Stimulated activated memory B cell treated with anti-CD40 and anti-IgM and Interleukin-4, amounts not matched to agents 10 μg/mL and 1 μg/mL and 100 μg/mL, for 72 hours (primary cell): ENCODE results near the gene SMYD3.

Experiments used
- ATAC-seq: fragments of 150-1000 bp; cut with Tn5 transposase; 2 replicates; pipeline ENCODE4 v1.10.0; 2021
- H3K27ac Mint-ChIP-seq: one replicate; pipeline ENCODE4 v1.8.0; 2022; ENCODE audit warnings: mild to moderate bottlenecking, mixed read lengths
- H3K27me3 Mint-ChIP-seq: one replicate; pipeline ENCODE4 v1.8.0; 2022; ENCODE audit warnings: mixed read lengths
- H3K36me3 Mint-ChIP-seq: one replicate; pipeline ENCODE4 v1.8.0; 2022; ENCODE audit warnings: mixed read lengths
- H3K4me1 Mint-ChIP-seq: one replicate; pipeline ENCODE4 v1.8.0; 2022; ENCODE audit warnings: mixed read lengths
- H3K4me3 Mint-ChIP-seq: one replicate; pipeline ENCODE4 v1.8.0; 2022; ENCODE audit warnings: mild to moderate bottlenecking, moderate library complexity, mixed read lengths
- H3K9me3 Mint-ChIP-seq: one replicate; pipeline ENCODE4 v1.8.0; 2022; ENCODE audit warnings: mixed read lengths

Gene SMYD3

DNA sequence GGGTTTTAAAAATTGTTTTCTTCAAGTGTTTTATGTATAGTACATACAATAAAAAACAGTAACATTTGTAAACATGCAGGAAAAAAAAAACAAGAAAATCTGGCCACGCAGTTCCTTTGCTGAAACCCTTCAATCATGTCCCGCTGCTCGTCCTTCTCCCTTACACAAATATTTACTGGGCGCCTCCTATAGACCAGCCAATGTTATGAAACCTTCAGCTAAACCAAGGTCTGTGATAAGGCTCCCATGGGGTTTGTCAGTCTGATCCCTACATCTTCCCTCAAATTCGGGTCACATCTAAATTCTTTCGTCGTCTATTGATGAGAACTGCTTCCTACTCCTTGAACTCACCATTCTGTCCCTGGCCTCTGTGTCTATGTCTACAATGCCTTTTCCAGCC lies 583.9 kb downstream of the SMYD3 start:
- H3K4me1 Mint-ChIP-seq = no peaks in the 10 kb centered on the region
- H3K27me3 Mint-ChIP-seq = no peaks in the 10 kb centered on the region
- no peak overlapping the region for H3K27ac Mint-ChIP-seq
- H3K4me3 Mint-ChIP-seq = no peak overlapping the region
- peaks cover 39% of the 10 kb centered on the region for H3K36me3 Mint-ChIP-seq
- no peak for ATAC-seq
- peaks cover 3% of the 10 kb centered on the region for H3K9me3 Mint-ChIP-seq

DNA sequence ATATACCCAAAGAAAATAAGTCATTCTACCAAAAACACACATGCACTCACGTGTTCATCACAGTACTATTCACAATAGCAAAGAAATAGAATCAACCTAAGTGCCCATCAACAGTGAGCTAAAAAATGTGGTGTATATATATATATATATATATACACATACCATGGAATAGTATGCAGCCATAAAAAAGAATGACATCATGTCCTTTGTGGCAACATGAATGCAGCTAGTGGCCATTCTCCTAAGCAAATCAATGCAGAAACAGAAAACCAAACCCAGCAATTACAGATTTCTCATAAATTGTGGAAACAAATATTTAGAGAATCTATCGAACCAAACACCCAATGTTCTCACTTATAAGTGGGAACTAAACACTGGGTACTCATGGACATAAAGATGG lies 585.7 kb downstream of the SMYD3 start:
- no peaks in the 10 kb centered on the region for H3K27me3 Mint-ChIP-seq
- ATAC-seq = no peak

DNA sequence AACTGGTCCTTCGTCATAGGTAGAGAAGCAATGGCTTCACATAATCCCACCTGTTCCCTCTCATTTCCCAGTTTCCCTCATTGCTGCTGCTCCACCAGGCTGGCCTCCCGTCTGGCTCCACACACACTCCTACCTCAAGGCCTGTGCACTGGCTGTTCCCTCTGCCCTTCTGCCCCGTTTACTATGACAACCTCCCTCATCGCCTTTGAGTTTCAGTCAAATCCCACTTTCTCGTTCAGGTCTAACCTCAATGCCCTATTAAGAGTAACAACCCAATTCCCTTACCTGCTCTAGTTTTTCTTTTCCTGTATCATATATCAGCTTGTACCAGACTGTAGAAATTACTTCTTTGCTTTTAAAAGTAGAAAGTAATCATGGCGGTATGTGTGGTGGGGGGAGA lies 589.7 kb downstream of the SMYD3 start:
- Mint-ChIP-seq H3K27ac (no peak overlapping the region), H3K9me3 (peaks cover 7% of the 10 kb centered on the region), H3K4me3 (no peak overlapping the region), H3K4me1 (no peaks in the 10 kb centered on the region), H3K36me3 (peaks cover 28% of the 10 kb centered on the region), H3K27me3 (no peaks in the 10 kb centered on the region)
- ATAC-seq = no peak

More for the DNA sequence above, 585.7 kb downstream of the SMYD3 start:
- H3K4me3 Mint-ChIP-seq = no peak overlapping the region
- peaks cover 29% of the 10 kb centered on the region for H3K36me3 Mint-ChIP-seq
- H3K27ac Mint-ChIP-seq = no peak overlapping the region
- peaks cover 3% of the 10 kb centered on the region for H3K9me3 Mint-ChIP-seq
- H3K4me1 Mint-ChIP-seq = no peaks in the 10 kb centered on the region

DNA sequence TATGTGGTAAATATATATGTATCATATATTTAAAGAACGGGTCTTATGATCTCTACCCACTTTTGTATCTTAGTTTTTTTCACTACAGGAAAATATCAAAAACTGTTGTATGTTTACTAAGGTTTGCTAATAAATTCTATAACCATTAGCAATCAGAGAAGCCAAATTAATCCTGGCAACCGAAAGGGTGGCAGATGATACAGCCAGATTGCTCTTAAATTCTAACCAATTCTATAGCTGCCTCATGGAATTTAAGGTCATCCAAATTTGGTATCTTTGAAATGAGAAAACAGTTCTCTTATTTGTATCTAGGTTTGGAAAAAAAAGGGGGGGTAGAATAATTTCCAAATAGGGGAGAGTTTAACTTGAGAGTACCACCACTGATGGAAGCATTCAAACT lies 591.2 kb downstream of the SMYD3 start:
- no peak overlapping the region for H3K4me3 Mint-ChIP-seq

DNA sequence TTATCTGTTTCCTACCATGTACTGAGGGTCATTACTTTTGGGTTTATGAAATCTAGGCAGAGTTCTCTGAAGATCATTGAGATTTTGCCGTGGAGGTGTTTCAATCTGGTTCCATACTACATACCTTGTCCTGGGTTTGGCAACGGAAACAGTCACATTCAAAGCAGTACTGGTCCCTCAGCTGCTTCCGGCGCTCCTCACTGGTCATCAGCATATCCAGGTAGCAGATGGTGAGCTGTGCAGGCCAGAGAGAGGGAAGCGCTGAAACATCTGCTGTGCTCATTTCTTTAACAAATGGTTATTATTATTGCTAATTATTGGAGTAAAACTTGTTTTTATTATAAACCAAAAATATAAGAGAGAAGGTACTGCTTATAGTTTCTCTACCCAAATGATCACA lies 591.7 kb downstream of the SMYD3 start:
- H3K27me3 Mint-ChIP-seq = no peaks in the 10 kb centered on the region
- H3K4me1 Mint-ChIP-seq = no peaks in the 10 kb centered on the region
- no peak overlapping the region for H3K4me3 Mint-ChIP-seq
- H3K36me3 Mint-ChIP-seq = peaks cover 34% of the 10 kb centered on the region
- H3K9me3 Mint-ChIP-seq = peaks cover 5% of the 10 kb centered on the region
- H3K27ac Mint-ChIP-seq = no peak overlapping the region
- ATAC-seq = no peak

More for the DNA sequence above, 591.2 kb downstream of the SMYD3 start:
- Mint-ChIP-seq H3K36me3 (peaks cover 38% of the 10 kb centered on the region), H3K9me3 (peaks cover 7% of the 10 kb centered on the region), H3K27ac (no peak overlapping the region), H3K27me3 (no peaks in the 10 kb centered on the region), H3K4me1 (no peaks in the 10 kb centered on the region)
- no peak for ATAC-seq

DNA sequence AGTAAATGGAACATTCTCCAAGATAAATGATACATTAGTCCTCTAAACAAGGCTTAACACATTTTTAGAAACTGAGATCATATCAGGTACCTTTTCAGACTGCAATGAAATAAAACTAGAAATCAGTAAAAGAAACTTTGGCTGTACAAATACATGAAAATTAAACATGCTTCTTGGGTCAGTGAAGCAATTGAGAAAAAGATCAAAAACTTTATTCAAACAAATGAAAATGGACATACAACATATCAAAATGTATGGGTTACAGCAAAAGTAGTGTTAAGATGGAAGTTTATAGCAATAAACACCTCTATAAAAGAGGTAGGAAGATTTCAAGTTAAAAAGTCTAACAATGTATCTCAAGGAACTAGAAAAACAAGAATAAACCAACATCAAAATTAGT lies 598.5 kb downstream of the SMYD3 start:
- Mint-ChIP-seq H3K27ac (no peak overlapping the region), H3K36me3 (peaks cover 67% of the 10 kb centered on the region), H3K27me3 (no peaks in the 10 kb centered on the region), H3K4me1 (peaks cover 6% of the 10 kb centered on the region), H3K4me3 (no peak overlapping the region), H3K9me3 (peaks cover 3% of the 10 kb centered on the region)
- ATAC-seq = no peak

DNA sequence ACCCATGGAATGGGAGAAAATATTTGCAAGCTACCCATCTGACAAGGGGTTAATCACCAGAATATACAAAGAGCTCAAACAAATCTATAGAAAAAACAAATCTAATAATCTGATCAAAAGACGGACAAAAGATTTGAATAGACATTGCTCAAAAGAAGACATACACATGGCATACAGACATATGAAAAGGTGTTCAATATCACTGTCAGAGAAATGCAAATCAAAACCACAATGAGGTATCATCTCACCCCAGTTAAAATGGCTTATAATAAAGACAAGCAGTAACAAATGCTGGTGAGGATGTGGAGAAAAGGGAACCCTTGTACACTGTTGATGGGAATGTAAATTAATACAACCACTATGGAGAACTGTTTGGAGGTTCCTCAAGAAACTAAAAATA lies 600.9 kb downstream of the SMYD3 start:
- no peak for ATAC-seq
- peaks cover 3% of the 10 kb centered on the region for H3K9me3 Mint-ChIP-seq
- H3K4me1 Mint-ChIP-seq = peaks cover 14% of the 10 kb centered on the region
- no peak overlapping the region for H3K4me3 Mint-ChIP-seq
- peaks cover 66% of the 10 kb centered on the region for H3K36me3 Mint-ChIP-seq
- no peak overlapping the region for H3K27ac Mint-ChIP-seq
- no peaks in the 10 kb centered on the region for H3K27me3 Mint-ChIP-seq

DNA sequence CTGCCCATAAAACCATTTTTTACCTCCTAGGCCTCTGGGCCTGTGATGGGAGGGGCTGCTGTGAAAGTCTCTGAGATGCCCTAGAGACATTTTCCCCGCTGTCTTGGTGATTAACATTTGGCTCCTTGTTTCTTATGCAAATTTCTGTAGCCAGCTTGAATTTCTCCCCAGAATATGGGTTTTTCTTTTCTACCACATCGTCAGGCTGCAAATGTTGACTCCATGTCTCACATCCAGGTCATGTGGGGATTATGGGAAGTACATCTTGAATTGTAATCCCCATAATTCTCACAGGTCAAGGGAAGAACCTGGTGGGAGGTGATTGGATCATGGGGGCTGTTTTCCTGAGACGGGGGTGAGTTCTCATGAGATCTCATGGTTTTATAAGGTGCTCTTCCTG lies 603.2 kb downstream of the SMYD3 start:
- Mint-ChIP-seq H3K4me3 (no peak overlapping the region), H3K4me1 (peaks cover 15% of the 10 kb centered on the region), H3K36me3 (peaks cover 70% of the 10 kb centered on the region), H3K9me3 (peaks cover 3% of the 10 kb centered on the region), H3K27ac (no peak overlapping the region), H3K27me3 (no peaks in the 10 kb centered on the region)
- no peak for ATAC-seq

DNA sequence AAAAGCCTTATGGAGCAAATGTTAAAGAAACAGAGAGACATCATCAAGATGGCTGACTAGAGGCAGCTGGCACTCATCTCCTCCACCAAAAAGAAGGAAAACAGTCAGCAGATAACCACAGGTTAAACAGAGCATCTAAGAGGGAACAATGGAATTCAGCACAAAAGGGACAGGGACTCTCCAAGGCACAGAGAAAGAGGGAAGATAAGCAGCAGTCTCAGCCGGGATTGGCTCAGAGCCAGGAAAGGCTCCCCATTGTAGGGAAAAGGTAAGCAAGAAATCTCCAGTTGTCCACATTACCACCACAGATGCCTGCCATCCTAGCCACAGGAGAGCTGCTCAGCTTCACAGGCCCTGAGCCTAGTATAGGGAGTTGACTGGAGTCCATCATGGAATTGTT lies 605.5 kb downstream of the SMYD3 start:
- Mint-ChIP-seq H3K9me3 (no peaks in the 10 kb centered on the region), H3K27ac (peak overlapping the region; percentile 3), H3K4me1 (peaks cover 28% of the 10 kb centered on the region), H3K27me3 (no peaks in the 10 kb centered on the region), H3K4me3 (no peak overlapping the region), H3K36me3 (peaks cover 63% of the 10 kb centered on the region)
- no peak for ATAC-seq

DNA sequence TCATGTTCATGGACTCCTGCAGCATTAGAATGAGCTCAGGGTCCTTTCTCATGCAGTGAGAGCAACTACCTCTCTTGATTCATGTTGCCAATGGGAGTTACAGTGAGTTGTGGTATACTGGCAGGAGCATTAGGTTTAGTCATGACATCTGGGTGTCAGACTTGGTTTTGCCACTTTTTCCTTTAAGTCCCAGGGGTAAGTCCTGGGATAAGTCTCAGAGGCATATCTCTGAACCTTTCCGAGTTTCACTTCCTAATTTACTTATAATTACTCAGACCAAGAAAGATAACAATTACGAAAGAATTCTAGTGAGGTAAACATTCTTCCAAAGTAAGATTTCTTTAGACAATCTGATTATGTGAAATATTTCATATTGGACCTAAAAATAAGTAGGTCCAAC lies 606.0 kb downstream of the SMYD3 start:
- peaks cover 57% of the 10 kb centered on the region for H3K36me3 Mint-ChIP-seq
- H3K27ac Mint-ChIP-seq = peak overlapping the region; percentile 3
- H3K9me3 Mint-ChIP-seq = no peaks in the 10 kb centered on the region

DNA sequence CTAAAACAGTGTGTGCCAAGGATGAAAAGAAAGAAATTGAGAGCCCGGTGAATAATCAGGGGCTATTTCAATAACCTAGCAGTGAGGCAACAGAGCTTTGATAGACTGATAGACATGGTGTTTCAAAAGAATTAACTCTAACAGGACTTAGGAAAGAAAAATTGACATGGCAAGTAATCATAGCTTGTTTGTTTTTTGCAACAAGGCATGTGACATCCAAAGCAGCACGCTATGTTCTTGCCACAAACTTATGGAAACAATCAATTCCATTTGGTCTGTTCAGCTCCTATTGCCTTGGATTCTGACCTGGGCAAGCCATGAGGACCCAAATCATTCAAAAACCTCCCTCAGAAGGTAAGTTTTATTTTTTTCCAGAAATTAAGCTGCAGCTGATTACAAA lies 608.5 kb downstream of the SMYD3 start:
- H3K4me3 Mint-ChIP-seq = no peak overlapping the region
- no peak for ATAC-seq
- peaks cover 57% of the 10 kb centered on the region for H3K36me3 Mint-ChIP-seq
- no peak overlapping the region for H3K27ac Mint-ChIP-seq
- peaks cover under 1% of the 10 kb centered on the region for H3K9me3 Mint-ChIP-seq
- peaks cover 35% of the 10 kb centered on the region for H3K4me1 Mint-ChIP-seq
- no peaks in the 10 kb centered on the region for H3K27me3 Mint-ChIP-seq

More for the DNA sequence above, 606.0 kb downstream of the SMYD3 start:
- Mint-ChIP-seq H3K27me3 (no peaks in the 10 kb centered on the region), H3K4me3 (no peak overlapping the region), H3K4me1 (peaks cover 33% of the 10 kb centered on the region)
- peak; percentile 55 for ATAC-seq

DNA sequence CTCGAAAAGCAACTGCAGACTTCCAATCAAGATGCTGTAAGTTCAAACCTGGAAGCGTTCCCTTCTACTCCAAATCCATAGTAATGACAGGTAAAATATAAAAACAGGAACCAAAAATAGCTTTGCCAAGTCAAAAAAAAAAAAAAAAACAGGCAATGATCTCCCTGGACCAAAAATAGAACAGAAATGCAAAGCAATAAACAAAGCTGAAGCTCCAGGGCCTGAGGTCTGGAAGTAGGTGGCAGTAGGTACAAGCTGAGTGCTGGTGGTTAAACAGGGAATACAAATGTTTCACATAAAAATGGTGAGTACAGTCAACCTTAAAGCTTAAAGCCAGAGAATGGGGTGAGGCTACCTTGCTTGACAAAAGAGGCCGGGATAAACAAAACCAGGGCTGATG lies 610.8 kb downstream of the SMYD3 start:
- Mint-ChIP-seq H3K27me3 (no peaks in the 10 kb centered on the region), H3K4me3 (no peak overlapping the region), H3K9me3 (peaks cover 7% of the 10 kb centered on the region), H3K36me3 (peaks cover 61% of the 10 kb centered on the region), H3K4me1 (peaks cover 28% of the 10 kb centered on the region), H3K27ac (no peak overlapping the region)
- ATAC-seq = no peak

DNA sequence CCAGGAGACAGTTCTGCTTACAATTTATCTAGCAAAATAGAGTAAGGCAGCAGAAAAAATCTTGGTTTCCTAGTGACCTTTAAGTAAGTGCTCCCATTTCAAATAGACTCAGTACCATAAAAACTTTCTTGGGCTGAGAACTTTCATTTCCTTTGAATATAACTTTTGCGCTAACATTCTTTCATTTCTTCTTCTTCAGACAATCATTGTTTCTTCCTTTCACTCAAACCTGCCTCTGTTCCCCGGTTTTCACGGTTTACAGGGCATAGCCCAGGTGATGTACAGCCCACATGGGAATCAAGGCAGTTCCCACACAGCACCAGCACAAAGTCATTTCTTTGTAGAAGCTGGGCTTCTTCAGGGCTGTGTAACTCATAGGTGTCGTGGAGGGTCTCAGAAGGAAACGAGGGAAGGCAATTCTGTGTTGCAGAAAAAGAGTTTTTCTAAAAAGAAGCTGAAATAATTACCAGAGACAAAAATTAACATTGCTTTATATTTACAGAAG lies 611.6 kb downstream of the SMYD3 start:
- H3K27ac Mint-ChIP-seq = no peak overlapping the region
- H3K4me3 Mint-ChIP-seq = no peak overlapping the region
- H3K9me3 Mint-ChIP-seq = peaks cover 8% of the 10 kb centered on the region
- no peaks in the 10 kb centered on the region for H3K27me3 Mint-ChIP-seq
- H3K36me3 Mint-ChIP-seq = peaks cover 64% of the 10 kb centered on the region
- H3K4me1 Mint-ChIP-seq = peaks cover 26% of the 10 kb centered on the region
- no peak for ATAC-seq

DNA sequence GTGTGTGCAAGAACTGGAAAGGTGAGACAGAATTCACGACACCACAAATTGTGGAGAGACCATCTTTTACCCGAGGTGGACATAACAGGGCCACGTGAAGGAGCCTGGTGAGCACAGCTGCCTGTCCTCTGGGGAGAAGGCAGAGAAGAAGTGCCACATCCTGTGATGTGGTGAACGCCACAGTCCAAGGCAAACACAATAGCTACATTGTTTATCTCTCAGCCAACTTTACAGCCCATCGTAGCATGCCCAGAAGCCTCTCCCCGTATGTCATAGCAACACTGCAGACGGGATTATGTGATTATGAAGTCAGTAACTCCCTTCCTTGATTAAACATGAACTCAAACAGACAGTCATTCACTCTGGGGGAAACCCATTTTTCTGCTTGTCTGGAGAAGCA lies 612.2 kb downstream of the SMYD3 start:
- H3K9me3 Mint-ChIP-seq = peaks cover 13% of the 10 kb centered on the region
- H3K36me3 Mint-ChIP-seq = peaks cover 64% of the 10 kb centered on the region
- H3K27me3 Mint-ChIP-seq = no peaks in the 10 kb centered on the region
- H3K4me3 Mint-ChIP-seq = no peak overlapping the region
- peaks cover 26% of the 10 kb centered on the region for H3K4me1 Mint-ChIP-seq
- no peak overlapping the region for H3K27ac Mint-ChIP-seq
- no peak for ATAC-seq

DNA sequence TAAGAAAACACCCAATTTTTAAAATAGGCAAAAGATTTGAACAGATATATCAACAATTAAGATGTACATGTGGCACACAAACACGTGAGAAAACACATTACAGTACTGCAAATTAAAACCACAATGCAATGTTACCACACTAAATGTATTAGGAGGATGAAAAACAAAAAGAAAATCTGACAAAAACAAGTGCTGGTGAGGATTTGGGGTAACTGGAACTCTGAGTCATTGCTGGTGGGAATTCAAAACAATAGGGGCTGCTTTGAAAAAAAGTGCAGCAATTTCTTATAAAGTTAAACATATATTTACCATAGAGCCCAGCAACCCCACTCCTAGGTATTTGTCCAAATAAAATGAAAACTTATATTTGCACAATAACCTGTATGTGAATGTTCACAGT lies 614.1 kb downstream of the SMYD3 start:
- no peak for ATAC-seq
- Mint-ChIP-seq H3K36me3 (peaks cover 61% of the 10 kb centered on the region), H3K4me3 (no peak overlapping the region), H3K27me3 (no peaks in the 10 kb centered on the region), H3K9me3 (peaks cover 13% of the 10 kb centered on the region), H3K4me1 (peaks cover 20% of the 10 kb centered on the region), H3K27ac (no peak overlapping the region)

DNA sequence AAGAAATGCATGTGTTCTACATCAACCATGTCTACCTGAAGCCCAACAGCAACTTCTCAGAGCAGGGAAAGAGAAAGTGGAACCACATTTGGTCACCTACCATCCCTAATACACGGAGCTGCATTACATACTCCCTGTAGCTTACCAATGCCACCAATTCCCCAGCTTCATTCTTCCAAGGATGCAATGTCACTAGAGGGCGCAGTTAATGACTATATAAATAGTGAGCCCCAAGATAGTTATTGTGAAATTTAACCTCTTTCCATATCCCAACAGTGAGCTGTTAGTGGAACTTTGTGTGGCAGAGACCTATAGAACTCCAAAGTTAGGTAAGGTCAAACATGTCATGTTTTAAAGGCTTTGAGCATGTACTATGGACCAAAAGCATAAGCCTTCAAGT lies 618.3 kb downstream of the SMYD3 start:
- Mint-ChIP-seq H3K4me1 (no peaks in the 10 kb centered on the region), H3K9me3 (peaks cover 13% of the 10 kb centered on the region), H3K27ac (no peak overlapping the region), H3K4me3 (no peak overlapping the region), H3K36me3 (peaks cover 64% of the 10 kb centered on the region), H3K27me3 (no peaks in the 10 kb centered on the region)
- ATAC-seq = no peak

DNA sequence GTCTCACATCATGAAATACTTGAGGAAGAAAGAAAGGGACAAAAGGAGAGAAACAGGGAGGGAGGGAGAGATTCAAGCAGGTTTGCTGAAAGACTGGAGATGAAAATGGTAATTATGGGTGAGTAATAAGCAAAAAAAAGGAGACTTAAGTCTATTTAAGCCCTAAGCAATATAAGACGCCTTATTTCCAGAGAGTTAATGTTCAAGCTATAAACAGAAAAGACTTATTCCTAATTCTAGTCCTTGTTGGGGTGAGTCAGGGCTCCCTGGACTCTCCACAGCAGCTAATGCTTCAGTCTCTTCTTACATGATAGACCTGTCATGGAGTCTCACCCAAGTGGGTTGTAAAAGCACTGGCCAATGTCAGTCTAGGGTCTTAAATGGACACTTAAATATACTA lies 619.2 kb downstream of the SMYD3 start:
- ATAC-seq = no peak
- no peaks in the 10 kb centered on the region for H3K4me1 Mint-ChIP-seq
- H3K27ac Mint-ChIP-seq = no peak overlapping the region
- H3K9me3 Mint-ChIP-seq = peaks cover 7% of the 10 kb centered on the region
- no peak overlapping the region for H3K4me3 Mint-ChIP-seq
- no peaks in the 10 kb centered on the region for H3K27me3 Mint-ChIP-seq
- peaks cover 54% of the 10 kb centered on the region for H3K36me3 Mint-ChIP-seq
